Cardiac fibroblast (primary cell): ENCODE data around the gene NDUFS8.

Experiments used
- DNase-seq, 2 donors: peaks; one replicate each; pipeline versions ENCODE4 v3.0.0 to v3.0.0-alpha.2; 2010; ENCODE audit warnings: low read depth in 2 of 2
- H3K4me3 ChIP-seq, 2 donors: replicated peaks in 1 of 2; 1 replicate in 1 of 2; 2 replicates in 1 of 2; pipeline ENCODE4 v1.5.1; 2011; ENCODE audit warnings: low read depth in 2 of 2, low read length in 2 of 2, mild to moderate bottlenecking in 2 of 2, moderate library complexity in 1 of 2
- CTCF ChIP-seq: IDR thresholded peaks from one replicate; pipeline ENCODE4 v1.5.1; 2011; ENCODE audit warnings: low read depth, mild to moderate bottlenecking, low read length, inconsistent platforms

The NDUFS8 gene

DNA sequence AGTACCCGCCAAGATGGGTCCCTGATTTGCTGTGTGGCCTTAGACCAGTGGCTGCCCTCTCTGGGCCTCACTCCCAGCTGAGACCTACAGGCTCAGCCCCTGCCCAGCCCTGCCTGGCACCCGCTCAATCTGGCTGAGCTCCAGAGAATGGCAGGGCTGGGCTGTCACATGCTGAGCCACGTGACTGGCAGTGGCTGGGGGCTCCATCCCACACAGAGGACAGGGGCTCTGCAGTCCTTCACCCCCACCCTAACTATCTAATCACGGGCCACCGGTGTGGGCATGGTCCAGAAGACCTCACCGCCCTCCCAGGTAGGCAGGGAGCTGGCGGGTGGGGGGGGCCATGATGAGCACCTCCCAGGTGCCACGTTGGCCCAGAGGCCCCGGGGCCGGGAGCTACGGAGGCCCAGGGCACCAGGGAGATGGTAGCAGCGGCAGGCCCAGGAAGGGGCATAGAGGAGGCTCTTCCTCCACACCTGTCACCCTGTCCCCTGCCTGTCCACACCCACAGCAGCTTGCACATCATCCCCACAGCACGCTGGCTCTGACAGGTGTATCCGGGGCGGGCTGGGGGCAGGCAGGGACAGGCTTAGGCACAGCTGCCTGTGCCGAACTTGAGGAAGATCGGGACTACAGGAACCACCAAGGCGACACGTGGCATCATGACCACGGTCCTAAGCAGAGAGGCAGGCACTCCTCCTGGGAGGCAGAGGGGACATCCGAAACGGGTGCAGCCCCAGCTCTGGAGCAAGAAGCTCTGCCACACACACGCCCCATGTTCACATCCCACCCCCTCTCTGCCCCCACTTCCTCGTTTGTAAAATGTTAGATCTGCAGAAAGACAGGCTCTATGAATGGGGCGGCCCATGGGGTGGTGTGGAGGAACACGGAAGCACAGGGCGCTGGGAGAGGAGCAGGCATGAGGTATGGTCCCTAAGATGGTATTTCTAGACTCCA, 21.8 kb upstream of the NDUFS8 start:
- TF ChIP-seq CTCF = no peak
- no peak overlapping the region for H3K4me3 ChIP-seq
- DNase-seq = no peak

- peak; percentile 58 to 70 for DNase-seq
- peak; percentile 34 for TF ChIP-seq CTCF
- peak overlapping the region in 1 of 2 donors; percentile 58 for H3K4me3 ChIP-seq
These were observed 20.9 kb upstream of the NDUFS8 start for GRCh38 chr11:68009391-68010089.

- TF ChIP-seq CTCF = no peak
- peak; percentile 93 to 95 for DNase-seq
These were observed 20.1 kb upstream of the NDUFS8 start, which contains the start of gene ALDH3B1 for GRCh38 chr11:68010090-68011041. ALDH3B1 (plus strand) TSS chr11:68010327; CDS start chr11:68015298, 4,971 bp downstream.

DNA sequence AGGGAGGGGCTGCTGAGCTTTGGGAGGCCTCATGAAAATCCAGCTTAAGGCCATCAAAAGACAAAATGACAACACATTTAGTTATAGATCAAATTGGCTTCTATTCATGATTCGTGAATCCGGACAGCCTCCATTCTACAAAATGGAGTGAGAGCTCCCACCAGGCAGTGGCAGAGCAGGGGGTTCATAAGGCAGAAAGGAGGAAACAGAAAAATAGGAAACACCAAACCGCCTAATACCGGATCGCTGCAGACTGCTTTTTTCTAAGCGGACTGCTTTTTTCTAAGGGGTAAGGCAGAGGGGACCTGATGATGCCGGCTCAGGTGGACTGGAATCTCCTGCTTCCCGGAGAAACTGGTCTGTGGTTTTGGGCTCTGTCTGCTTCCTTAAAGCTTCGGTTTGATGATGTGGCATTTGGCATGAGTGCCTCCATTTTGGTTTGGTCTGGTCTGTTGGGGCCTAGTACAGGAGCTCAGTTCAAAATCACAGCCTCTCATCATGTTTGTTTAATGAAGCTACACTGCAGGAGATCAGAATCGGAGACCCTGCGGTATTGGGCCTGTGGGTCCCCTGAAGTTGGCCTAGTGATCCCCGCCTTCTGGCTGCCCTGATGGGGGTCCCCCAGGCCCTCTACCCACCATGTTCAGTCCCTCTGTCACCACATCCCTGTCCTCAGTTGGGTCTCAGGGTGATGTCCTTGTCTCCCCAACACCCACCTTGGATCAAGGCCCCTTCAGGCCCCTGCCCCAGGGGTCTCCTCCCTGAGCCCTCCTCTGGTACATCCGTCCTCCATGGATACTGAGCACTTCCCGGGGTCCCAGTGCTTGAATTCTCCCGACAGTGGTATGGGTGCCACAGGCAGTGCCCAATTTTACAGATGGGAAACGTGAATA, 19.2 kb upstream of the NDUFS8 start:
- TF ChIP-seq CTCF = no peak
- no peak for DNase-seq
- H3K4me3 ChIP-seq = peak overlapping the region; percentile 52 to 58

More at GRCh38 chr11:68010090-68011041, 20.1 kb upstream of the NDUFS8 start, which contains the start of gene ALDH3B1:
- peak within 1 kb of the TSS; percentile 52 to 58 for H3K4me3 ChIP-seq

GRCh38 chr11:68012044-68012842, 18.2 kb upstream of the NDUFS8 start:
- DNase-seq = no peak
- H3K4me3 ChIP-seq = no peak overlapping the region
- TF ChIP-seq CTCF = no peak
